GM12878 (cell line): Measurements from ENCODE around the gene PYGO2. TPM values are rescaled to one million over a fixed set of nuclear protein-coding genes. Genes with fewer than 3 reads are reported as not detected.

Experiments used
- CEBPB ChIP-seq, 2 experiments: fragments of 150-350 bp in 1 of 2; IDR thresholded peaks; 2 replicates each; pipeline ENCODE4 v1.6.1; 2012 to 2014; ENCODE audit warnings: low read depth in 2 of 2, low read length in 2 of 2, borderline replicate concordance in 1 of 2, inconsistent platforms in 1 of 2
- CHD1 ChIP-seq: IDR thresholded peaks from 2 replicates; pipeline ENCODE4 v1.6.1; 2012; ENCODE audit warnings: low read depth, low read length, improper control_type of control experiment
- CUX1 ChIP-seq: IDR thresholded peaks from 2 replicates; pipeline ENCODE4 v1.6.1; 2012; ENCODE audit warnings: improper control_type of control experiment, low read depth, low read length; ENCODE audit not compliant: insufficient replicate concordance
- E2F4 ChIP-seq: IDR thresholded peaks from 2 replicates; pipeline ENCODE4 v1.6.1; 2012; ENCODE audit warnings: low read depth, low read length, improper control_type of control experiment
- ETV6 ChIP-seq, 2 experiments: fragments of 450-650 bp in 1 of 2; IDR thresholded peaks in 1 of 2; conservative IDR thresholded peaks in 1 of 2; 2 replicates each; pipeline ENCODE4 v1.6.1; 2014; ENCODE audit warnings: antibody characterized with exemption in 1 of 2, borderline replicate concordance in 1 of 2, low read depth in 1 of 2, mild to moderate bottlenecking in 1 of 2, moderate library complexity in 1 of 2
- LARP7 ChIP-seq: fragments of 450-650 bp; IDR thresholded peaks from 2 replicates; pipeline ENCODE4 v1.6.1; 2017; ENCODE audit warnings: mild to moderate bottlenecking
- MYB ChIP-seq: fragments of 150-350 bp; IDR thresholded peaks from 2 replicates; pipeline ENCODE4 v1.6.1; 2014; ENCODE audit warnings: mild to moderate bottlenecking, low read depth, low read length, borderline replicate concordance
- NR2F1 ChIP-seq: fragments of 450-650 bp; conservative IDR thresholded peaks from 2 replicates; pipeline ENCODE4 v1.6.1; 2017; ENCODE audit warnings: mild to moderate bottlenecking
- PAX5 ChIP-seq: IDR thresholded peaks from 2 replicates; pipeline ENCODE4 v1.6.1; 2011; ENCODE audit warnings: low read depth, low read length, borderline replicate concordance
- RUNX3 ChIP-seq: IDR thresholded peaks from 2 replicates; pipeline ENCODE4 v1.6.1; 2012; ENCODE audit warnings: low read length, inconsistent platforms
- USF1 ChIP-seq: IDR thresholded peaks from 2 replicates; pipeline ENCODE4 v1.6.1; 2011; ENCODE audit warnings: borderline replicate concordance, low read depth, mild to moderate bottlenecking, moderate library complexity, mixed read lengths, low read length; ENCODE audit not compliant: insufficient read depth; ENCODE audit errors: extremely low read length
- ZSCAN29 ChIP-seq: fragments of 450-650 bp; IDR thresholded peaks from 2 replicates; pipeline ENCODE4 v1.6.1; 2017; ENCODE audit warnings: mild to moderate bottlenecking, moderate library complexity
- polyA plus RNA-seq, 11 experiments: library from polyadenylated mRNA; depleted of rRNA in 4 of 11; unstranded in 6 of 11; stranded (reverse) in 5 of 11; fragments of >200 nt; fragmentation: Nextera tagmentation in 4 of 11; fragmentation: Illumina TruSeq in 1 of 11; extraction: Ambion mirVana in 4 of 11; extraction: Trizol in 1 of 11; gene quantifications; 1 replicate in 1 of 11; 2 replicates in 10 of 11; pipeline versions ENCODE4 v1.2.1 to v1.2.3, GENCODE V29; 2011 to 2016; ENCODE audit warnings: inconsistent platforms in 2 of 11, missing spikeins in 2 of 11, low read depth in 1 of 11
- total RNA-seq, 4 experiments: library from RNA; depleted of rRNA in 3 of 4; stranded (reverse); fragments of >200 nt in 3 of 4; fragmentation: Illumina TruSeq in 1 of 4; extraction: Trizol in 1 of 4; gene quantifications; 2 replicates each; pipeline versions ENCODE4 v1.2.1 to v1.2.3, GENCODE V29; 2013 to 2021
- TF ChIP-seq, protein P1 (sequence below): IDR thresholded peaks from 2 replicates; pipeline ENCODE4 v1.6.1; 2011; ENCODE audit warnings: low read depth, mild to moderate bottlenecking, low read length, moderate library complexity, borderline replicate concordance; ENCODE audit errors: extremely low read depth
- TF ChIP-seq, protein P2 (sequence below): fragments of 450-650 bp; IDR thresholded peaks from 2 replicates; pipeline ENCODE4 v1.6.1; 2017; ENCODE audit warnings: mild to moderate bottlenecking, moderate library complexity

Gene PYGO2
- total and polyA plus RNA-seq, 10 of the 15 experiments (the other 5 are each of a cell fraction or from before 2014, with no cell fraction given) = 8.1 to 33.8 (median 23.5) TPM

DNA sequence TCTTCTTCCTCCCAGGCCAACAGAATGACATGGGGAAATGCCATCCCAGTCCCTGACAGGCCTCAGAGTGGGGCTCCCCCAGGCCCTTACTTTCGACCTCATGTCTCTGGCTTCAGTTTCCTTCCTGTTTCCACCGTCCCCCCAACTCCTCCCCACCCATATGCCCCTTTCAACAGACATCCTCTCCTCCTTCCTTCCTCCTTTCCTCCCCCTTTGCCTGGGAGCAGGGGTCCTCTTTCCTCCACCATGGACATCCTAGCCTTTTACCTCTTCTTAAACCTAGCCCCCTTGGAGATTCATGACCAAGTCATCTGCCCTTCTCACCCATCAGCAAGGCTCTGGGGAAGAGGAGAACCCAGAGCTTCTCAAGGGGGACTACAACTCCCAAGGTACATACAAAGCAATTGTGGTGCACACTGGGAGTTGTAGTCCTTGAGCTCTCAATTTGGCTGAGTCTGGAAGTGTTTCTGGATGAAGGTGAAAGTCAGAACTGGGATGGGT is 45.1 kb upstream of the PYGO2 start (continued):
- TF ChIP-seq ZSCAN29 (no peak), NR2F1 (no peak), ETV6 (conservative IDR thresholded peaks at IDR 0.05 in 1 of 2, IDR thresholded peaks at IDR 0.05 in 1 of 2; ENCODE audit: borderline replicate concordance in 1 of 2, low read depth in 1 of 2) (peak in 1 of 2 experiments; percentile 80; a peak in 2 of 4 replicates), PAX5 (no peak), RUNX3 (no peak), CUX1 (no peak), LARP7 (no peak), E2F4 (no peak), CEBPB (IDR thresholded peaks at IDR 0.05; ENCODE audit: borderline replicate concordance in 1 of 2, low read depth in 2 of 2, low read length in 2 of 2) (no peak), MYB (no peak), CHD1 (no peak), USF1 (no peak)
- TF ChIP-seq, protein P1, sequence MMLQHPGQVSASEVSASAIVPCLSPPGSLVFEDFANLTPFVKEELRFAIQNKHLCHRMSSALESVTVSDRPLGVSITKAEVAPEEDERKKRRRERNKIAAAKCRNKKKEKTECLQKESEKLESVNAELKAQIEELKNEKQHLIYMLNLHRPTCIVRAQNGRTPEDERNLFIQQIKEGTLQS = no peak
- TF ChIP-seq, protein P2, sequence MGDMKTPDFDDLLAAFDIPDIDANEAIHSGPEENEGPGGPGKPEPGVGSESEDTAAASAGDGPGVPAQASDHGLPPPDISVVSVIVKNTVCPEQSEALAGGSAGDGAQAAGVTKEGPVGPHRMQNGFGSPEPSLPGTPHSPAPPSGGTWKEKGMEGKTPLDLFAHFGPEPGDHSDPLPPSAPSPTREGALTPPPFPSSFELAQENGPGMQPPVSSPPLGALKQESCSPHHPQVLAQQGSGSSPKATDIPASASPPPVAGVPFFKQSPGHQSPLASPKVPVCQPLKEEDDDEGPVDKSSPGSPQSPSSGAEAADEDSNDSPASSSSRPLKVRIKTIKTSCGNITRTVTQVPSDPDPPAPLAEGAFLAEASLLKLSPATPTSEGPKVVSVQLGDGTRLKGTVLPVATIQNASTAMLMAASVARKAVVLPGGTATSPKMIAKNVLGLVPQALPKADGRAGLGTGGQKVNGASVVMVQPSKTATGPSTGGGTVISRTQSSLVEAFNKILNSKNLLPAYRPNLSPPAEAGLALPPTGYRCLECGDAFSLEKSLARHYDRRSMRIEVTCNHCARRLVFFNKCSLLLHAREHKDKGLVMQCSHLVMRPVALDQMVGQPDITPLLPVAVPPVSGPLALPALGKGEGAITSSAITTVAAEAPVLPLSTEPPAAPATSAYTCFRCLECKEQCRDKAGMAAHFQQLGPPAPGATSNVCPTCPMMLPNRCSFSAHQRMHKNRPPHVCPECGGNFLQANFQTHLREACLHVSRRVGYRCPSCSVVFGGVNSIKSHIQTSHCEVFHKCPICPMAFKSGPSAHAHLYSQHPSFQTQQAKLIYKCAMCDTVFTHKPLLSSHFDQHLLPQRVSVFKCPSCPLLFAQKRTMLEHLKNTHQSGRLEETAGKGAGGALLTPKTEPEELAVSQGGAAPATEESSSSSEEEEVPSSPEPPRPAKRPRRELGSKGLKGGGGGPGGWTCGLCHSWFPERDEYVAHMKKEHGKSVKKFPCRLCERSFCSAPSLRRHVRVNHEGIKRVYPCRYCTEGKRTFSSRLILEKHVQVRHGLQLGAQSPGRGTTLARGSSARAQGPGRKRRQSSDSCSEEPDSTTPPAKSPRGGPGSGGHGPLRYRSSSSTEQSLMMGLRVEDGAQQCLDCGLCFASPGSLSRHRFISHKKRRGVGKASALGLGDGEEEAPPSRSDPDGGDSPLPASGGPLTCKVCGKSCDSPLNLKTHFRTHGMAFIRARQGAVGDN = no peak
